Kidney (tissue), 14 donors: ENCODE measurements around the gene RORB. TPM values are rescaled to one million over a fixed set of nuclear protein-coding genes. Genes with fewer than 3 reads are reported as not detected.

Source experiments
- DNase-seq, 5 donors: peaks; one replicate each; pipeline ENCODE4 v3.0.0-alpha.2; 2013 to 2020
- FAIRE-seq: peaks from 2 replicates; lab custom pipeline; 2012; peaks lifted over from hg19 to GRCh38; lab: Jason Lieb, UNC
- H3K27ac ChIP-seq, 2 donors: one replicate each; pipeline ENCODE4 v1.7.0; 2013; ENCODE audit warnings: low read depth in 2 of 2, low read length in 2 of 2, inconsistent platforms in 1 of 2
- H3K27me3 ChIP-seq: one replicate; pipeline ENCODE4 v1.7.1; 2013; ENCODE audit warnings: low read length, inconsistent platforms; ENCODE audit not compliant: control insufficient read depth, insufficient read depth
- H3K36me3 ChIP-seq, 3 donors: one replicate each; pipeline versions ENCODE4 v1.7.0 to v1.7.1; 2013; ENCODE audit warnings: low read length in 3 of 3, control low read depth in 1 of 3, inconsistent platforms in 1 of 3; ENCODE audit not compliant: insufficient read depth in 3 of 3, control insufficient read depth in 2 of 3
- H3K4me1 ChIP-seq, 3 donors: one replicate each; pipeline versions ENCODE4 v1.7.0 to v1.7.1; 2013; ENCODE audit warnings: low read length in 3 of 3, inconsistent platforms in 1 of 3, low read depth in 1 of 3; ENCODE audit not compliant: control insufficient read depth in 2 of 3, insufficient read depth in 2 of 3
- H3K4me3 ChIP-seq, 3 donors: one replicate each; pipeline versions ENCODE4 v1.7.0 to v1.8.1; 2013; ENCODE audit warnings: low read length in 3 of 3, control low read depth in 1 of 3, inconsistent platforms in 1 of 3
- H3K9ac ChIP-seq, 3 donors: one replicate each; pipeline versions ENCODE4 v1.7.0 to v1.7.1; 2013; ENCODE audit warnings: low read length in 3 of 3, control low read depth in 1 of 3, inconsistent platforms in 1 of 3
- H3K9me3 ChIP-seq, 3 donors: one replicate each; pipeline versions ENCODE4 v1.7.0 to v1.7.1; 2013; ENCODE audit warnings: low read length in 3 of 3, control low read depth in 1 of 3, inconsistent platforms in 1 of 3; ENCODE audit not compliant: control insufficient read depth in 2 of 3, insufficient read depth in 1 of 3
- CTCF ChIP-seq: IDR thresholded peaks from 3 replicates; pipeline ENCODE4 v1.5.1; 2012; ENCODE audit warnings: mild to moderate bottlenecking, moderate library complexity, borderline replicate concordance; ENCODE audit not compliant: insufficient read depth; ENCODE audit errors: extremely low read depth
- intact Hi-C: fragments of 100-400 bp; cut with DNase I; formaldehyde crosslinking; loops from one replicate; pipeline ENCODE4 v1.11.1; 2022
- polyA plus RNA-seq: library from polyadenylated mRNA; stranded (reverse); fragments of 350-450 nt; fragmentation: Illumina TruSeq; extraction: RNeasy Lipid Tissue Mini Kit (QIAGEN cat#74804); gene quantifications from one replicate; pipeline ENCODE4 v1.2.3, GENCODE V29; 2014; ENCODE audit warnings: low read depth, low replicate concordance; ENCODE audit not compliant: insufficient read depth
- total RNA-seq: library from RNA; stranded (reverse); fragmentation: NEBNext Ultra II Directional; extraction: Animal tissue kit (Norgen Biotek cat#: 25700); gene quantifications from one replicate; pipeline ENCODE4 v1.2.1, GENCODE V29; 2021
- donor health status: control.
- donor health status: control.
- donor health status: control.
- donor health status: control.
- donor health status: control.
- donor health status: DM: yes; HTN: yes; CAD: no.
- donor health status: Normal renal cell carcinoma (clear cell type).

The RORB gene
- total and polyA plus RNA-seq, 2 donors from 2014 or later, result 0.11 to 0.41 TPM

- FAIRE-seq, result no peak
- Histone ChIP-seq H3K27ac (no peak overlapping the region), H3K4me1 (no peaks in the 10 kb centered on the region), H3K9me3 (no peaks in the 10 kb centered on the region), H3K27me3 (no peaks in the 10 kb centered on the region), H3K4me3 (no peak overlapping the region), H3K36me3 (no peaks in the 10 kb centered on the region), H3K9ac (no peak overlapping the region)
- intact Hi-C loops, result no loop called here
- TF ChIP-seq CTCF, result no peak
- DNase-seq, result no peak
These were observed 227.2 kb downstream of the RORB start for GRCh38 chr9:74724317-74724716.

GRCh38 chr9:74726581-74726980 lies 229.4 kb downstream of the RORB start:
- Histone ChIP-seq H3K36me3 (no peaks in the 10 kb centered on the region), H3K4me1 (no peaks in the 10 kb centered on the region), H3K9me3 (no peaks in the 10 kb centered on the region), H3K27ac (no peak overlapping the region), H3K4me3 (no peak overlapping the region), H3K9ac (no peak overlapping the region), H3K27me3 (no peaks in the 10 kb centered on the region)
- no peak for DNase-seq
- intact Hi-C loops, result no loop called here
- TF ChIP-seq CTCF, result no peak
- FAIRE-seq, result no peak

GRCh38 chr9:74728176-74728575 lies 231.0 kb downstream of the RORB start:
- Histone ChIP-seq H3K9me3 (no peaks in the 10 kb centered on the region), H3K4me1 (no peaks in the 10 kb centered on the region), H3K36me3 (no peaks in the 10 kb centered on the region), H3K27ac (no peak overlapping the region), H3K4me3 (no peak overlapping the region), H3K9ac (no peak overlapping the region), H3K27me3 (no peaks in the 10 kb centered on the region)
- DNase-seq (no peak), FAIRE-seq (no peak)
- intact Hi-C loops, result no loop called here
- no peak for TF ChIP-seq CTCF

GRCh38 chr9:74729136-74729695 lies 232.1 kb downstream of the RORB start:
- FAIRE-seq, result no peak
- intact Hi-C loops, result no loop called here
- no peak overlapping the region for H3K9ac ChIP-seq

More at GRCh38 chr9:74729136-74729695, 232.1 kb downstream of the RORB start:
- Histone ChIP-seq H3K9me3 (no peaks in the 10 kb centered on the region), H3K27ac (no peak overlapping the region), H3K4me1 (no peaks in the 10 kb centered on the region), H3K36me3 (no peaks in the 10 kb centered on the region), H3K27me3 (no peaks in the 10 kb centered on the region), H3K4me3 (peak overlapping the region in 1 of 3 donors; percentile 9)
- no peak for TF ChIP-seq CTCF
- peak in 1 of 5 donors; percentile 54 for DNase-seq
